ENCODE data around the gene RHOBTB1. TPM values are rescaled to one million over a fixed set of nuclear protein-coding genes. Genes with fewer than 3 reads are reported as not detected.
A peak's percentile ranks its signal among the peaks of the same experiment; 100 is the strongest.

RHOBTB1 gene
- total and polyA plus RNA-seq, 9 of the 15 experiments (the other 6 are each of a cell fraction or from before 2014, with no cell fraction given): 1.7 to 11.7 (median 9.3) TPM

- TF ChIP-seq BMI1 (IDR thresholded peaks at IDR 0.05; ENCODE audit: low read length) (0 out of 2 replicates have a peak, but pooled peaks have one; percentile 7), GTF2E2 (tag; IDR thresholded peaks at IDR 0.05) (peak; percentile 69; the same call in 1 of the 2 replicates), HEY1 (CRISPR knock-in tag; IDR thresholded peaks at IDR 0.05; ENCODE audit: borderline replicate concordance) (0 out of 2 replicates have a peak, but pooled peaks have one; percentile 32), ARID3A (IDR thresholded peaks at IDR 0.05; ENCODE audit: borderline replicate concordance, low read depth, low read length) (peak; percentile 48; the same call in 1 of the 2 replicates), TAF9B (IDR thresholded peaks at IDR 0.05; ENCODE audit: partially characterized antibody) (peak; percentile 31), POLR3G (IDR thresholded peaks at IDR 0.05; ENCODE audit: extremely low read depth, insufficient read length, insufficient replicate concordance) (no peak), ADNP (tag; IDR thresholded peaks at IDR 0.05) (peak; percentile 39; the same call in 1 of the 2 replicates), HBP1 (CRISPR knock-in tag; IDR thresholded peaks at IDR 0.05) (no peak), DACH1 (IDR thresholded peaks at IDR 0.05; ENCODE audit: partially characterized antibody) (peak; percentile 82), NFIC (IDR thresholded peaks at IDR 0.05) (no peak), JUN (IDR thresholded peaks at IDR 0.05; ENCODE audit: borderline replicate concordance, low read depth, low read length) (peak; percentile 78; the same call in 1 of the 2 replicates), JUN (CRISPR knock-in tag; IDR thresholded peaks at IDR 0.05; ENCODE audit: borderline replicate concordance) (no peak), PREB (CRISPR knock-in tag; IDR thresholded peaks at IDR 0.05) (no peak), EP400 (IDR thresholded peaks at IDR 0.05) (no peak), KLF1 (tag; IDR thresholded peaks at IDR 0.05) (no peak), SMARCA4 (IDR thresholded peaks at IDR 0.05) (peak; percentile 78; the same call in 1 of the 2 replicates), CXXC5 (CRISPR knock-in tag; IDR thresholded peaks at IDR 0.05) (0 out of 2 replicates have a peak, but pooled peaks have one; percentile 9), CC2D1A (IDR thresholded peaks at IDR 0.05) (peak; percentile 63; the same call in 1 of the 2 replicates), ZMIZ1 (IDR thresholded peaks at IDR 0.05; ENCODE audit: low read depth in 2 of 2, low read length in 2 of 2) (0 out of 4 replicates have a peak, but pooled peaks of 1 of the 2 experiments have one; percentile 8)
These were observed 20.6 kb upstream of the RHOBTB1 start (continued) for GRCh38 chr10:60964257-60965235.

All from K562 (cell line).